Measurements from ENCODE around the gene ZNF425.

ZNF425 gene

GRCh38 chr7:149161241-149161848 is 35.2 kb upstream of the ZNF425 start:
- TF ChIP-seq CTCF (IDR thresholded peaks at IDR 0.05; ENCODE audit: insufficient read depth, missing control alignments) = no peak
- no peak for DNase-seq (ENCODE audit: insufficient read length, low spot score)
- FAIRE-seq = no peak

DNA sequence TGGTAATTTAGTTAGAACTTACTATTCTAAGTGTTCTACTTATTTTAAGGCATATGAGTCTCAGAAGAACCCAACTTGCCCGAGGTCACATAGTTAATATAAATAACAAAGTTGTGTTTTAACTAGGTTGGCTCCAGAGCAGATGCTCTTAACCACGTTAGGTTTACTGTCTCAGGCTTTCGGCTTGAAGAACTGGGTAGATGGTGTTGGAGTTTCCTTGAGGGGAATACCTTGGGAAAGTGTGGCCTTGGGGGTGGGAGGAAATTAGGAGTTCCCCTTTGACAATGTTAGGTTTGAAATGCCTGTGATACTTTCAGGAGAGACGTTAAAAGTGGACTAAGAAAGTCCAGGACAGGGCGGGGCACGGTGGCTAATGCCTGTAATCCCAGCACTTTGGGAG is 30.8 kb upstream of the ZNF425 start:
- FAIRE-seq (no peak), DNase-seq (ENCODE audit: insufficient read length, low spot score) (no peak)
- TF ChIP-seq CTCF (IDR thresholded peaks at IDR 0.05; ENCODE audit: insufficient read depth, missing control alignments) = no peak

DNA sequence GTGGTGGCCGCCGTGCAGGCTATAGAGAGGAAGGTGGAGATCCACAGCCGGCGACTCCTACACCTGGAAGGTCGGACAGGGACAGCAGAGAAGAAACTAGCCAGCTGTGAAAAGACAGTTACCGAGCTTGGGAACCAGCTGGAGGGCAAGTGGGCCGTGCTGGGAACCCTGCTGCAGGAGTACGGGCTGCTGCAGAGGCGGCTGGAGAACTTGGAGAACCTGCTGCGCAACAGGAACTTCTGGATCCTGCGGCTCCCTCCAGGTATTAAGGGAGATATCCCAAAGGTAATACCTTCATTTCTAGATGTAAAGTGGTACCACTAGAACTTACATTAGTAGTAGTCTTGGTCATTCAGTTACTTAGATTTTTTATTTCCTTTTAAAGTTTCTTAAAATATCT is 27.9 kb upstream of the ZNF425 start:
- DNase-seq (ENCODE audit: insufficient read length, low spot score) (no peak), FAIRE-seq (no peak)
- TF ChIP-seq CTCF (IDR thresholded peaks at IDR 0.05; ENCODE audit: insufficient read depth, missing control alignments) = no peak

DNA sequence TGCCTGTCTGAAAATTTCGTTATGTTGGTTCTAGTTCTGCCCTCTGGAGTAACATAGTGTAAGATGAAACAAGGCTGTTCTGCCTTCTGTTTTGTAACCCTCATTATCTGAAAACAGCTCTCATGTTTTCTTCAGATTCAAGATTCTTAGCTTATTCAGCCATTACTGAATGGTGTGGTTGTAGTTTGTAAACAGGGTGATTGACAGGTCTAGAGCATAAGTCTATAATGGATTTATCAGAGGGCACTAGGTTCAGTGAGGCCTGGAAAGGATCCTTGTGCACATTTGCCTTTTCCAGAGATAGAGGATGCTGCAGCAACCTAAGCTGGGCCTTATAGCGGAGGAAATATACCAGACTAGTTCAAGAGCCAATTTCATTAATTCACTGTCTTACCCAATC is 27.2 kb upstream of the ZNF425 start:
- TF ChIP-seq CTCF (IDR thresholded peaks at IDR 0.05; ENCODE audit: insufficient read depth, missing control alignments) = no peak
- no peak for FAIRE-seq
- DNase-seq (ENCODE audit: insufficient read length, low spot score) = no peak

DNA sequence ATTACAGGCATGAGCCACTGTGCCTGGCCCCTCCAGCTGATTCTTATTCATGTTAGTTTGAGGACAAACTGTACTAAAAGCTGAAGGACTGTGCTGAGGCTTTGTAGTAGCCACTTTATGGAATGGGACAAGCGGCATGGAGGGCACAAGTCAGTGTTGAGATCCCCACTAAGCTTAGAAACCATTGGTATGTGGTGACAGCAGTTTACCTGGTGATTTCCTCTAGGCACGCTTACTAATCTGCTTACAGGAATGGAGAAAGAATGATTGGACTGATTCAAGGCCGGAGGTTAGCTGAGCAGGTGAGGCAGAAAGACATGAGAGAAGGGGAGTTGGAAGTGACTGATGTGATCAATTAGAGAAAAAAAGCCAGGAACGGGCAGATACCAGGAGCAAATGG is 24.9 kb upstream of the ZNF425 start:
- DNase-seq (ENCODE audit: insufficient read length, low spot score) = no peak
- no peak for FAIRE-seq
- TF ChIP-seq CTCF (IDR thresholded peaks at IDR 0.05; ENCODE audit: insufficient read depth, missing control alignments) = no peak

GRCh38 chr7:149147752-149148653 is 21.9 kb upstream of the ZNF425 start:
- FAIRE-seq (no peak), DNase-seq (ENCODE audit: insufficient read length, low spot score) (no peak)
- no peak for TF ChIP-seq CTCF (IDR thresholded peaks at IDR 0.05; ENCODE audit: insufficient read depth, missing control alignments)
